Tibial nerve (tissue), 4 donors: ENCODE data around the gene MTHFD1L.

Source experiments
- CTCF ChIP-seq, 5 experiments: fragments of 200-600 bp in 3 of 5; fragments of 450-650 bp in 2 of 5; sonication (generic) in 3 of 5; IDR thresholded peaks; one replicate each; pipeline ENCODE4 v1.5.1; 2016 to 2019; ENCODE audit warnings: antibody characterized with exemption in 5 of 5, mild to moderate bottlenecking in 3 of 5, moderate library complexity in 2 of 5
- EP300 ChIP-seq, 2 donors: sonication (generic); formaldehyde crosslinking; IDR thresholded peaks; one replicate each; pipeline ENCODE4 v1.6.1; 2017; ENCODE audit warnings: antibody characterized with exemption in 2 of 2, mild to moderate bottlenecking in 1 of 2
- POLR2A ChIP-seq, 2 donors: fragments of 450-650 bp; IDR thresholded peaks; one replicate each; pipeline ENCODE4 v1.6.1; 2017; ENCODE audit warnings: antibody characterized with exemption in 2 of 2, mild to moderate bottlenecking in 2 of 2, moderate library complexity in 2 of 2

- TF ChIP-seq CTCF (IDR thresholded peaks at IDR 0.05) (no peak), POLR2A (IDR thresholded peaks at IDR 0.05) (no peak), EP300 (IDR thresholded peaks at IDR 0.05) (no peak)
Observed at GRCh38 chr6:150866991-150867501, 1.5 kb downstream of the MTHFD1L start.
